Neural cell (in vitro differentiated cells): ENCODE measurements around the gene DCAF6. TPM values are rescaled to one million over a fixed set of nuclear protein-coding genes. Genes with fewer than 3 reads are reported as not detected.

Experiments
- H2AFZ ChIP-seq: fragments of 200-600, 300-800 bp; sonication (generic), shearing (Covaris generic); 2 replicates; pipeline ENCODE4 v1.6.0; 2014; ENCODE audit warnings: low read depth, mild to moderate bottlenecking, antibody characterized with exemption, low read length, moderate library complexity
- H3F3A ChIP-seq: fragments of 200-600 bp; shearing (Covaris generic); 2 replicates; pipeline ENCODE4 v1.6.1; 2016; ENCODE audit warnings: mild to moderate bottlenecking, moderate library complexity, mixed read lengths, antibody characterized with exemption, low read length; ENCODE audit not compliant: insufficient read depth, poor library complexity, severe bottlenecking
- H3K27ac ChIP-seq: fragments of 200-600, 300-800 bp; sonication (generic), shearing (Covaris generic); 2 replicates; pipeline ENCODE4 v1.5.1; 2014; ENCODE audit warnings: mild to moderate bottlenecking, low read length, moderate library complexity
- H3K27me3 ChIP-seq: fragments of 300-800, 200-600 bp; sonication (generic), shearing (Covaris generic); 2 replicates; pipeline ENCODE4 v1.6.0; 2014; ENCODE audit warnings: mild to moderate bottlenecking, low read depth, low read length, moderate library complexity; ENCODE audit not compliant: insufficient read depth
- H3K36me3 ChIP-seq: fragments of 300-800, 200-600 bp; sonication (generic), shearing (Covaris generic); 2 replicates; pipeline ENCODE4 v1.5.1; 2014; ENCODE audit warnings: mild to moderate bottlenecking, antibody characterized with exemption, low read length, moderate library complexity; ENCODE audit not compliant: insufficient read depth
- H3K4me2 ChIP-seq: fragments of 300-800, 200-600 bp; sonication (generic), shearing (Covaris generic); 2 replicates; pipeline ENCODE4 v1.6.0; 2014; ENCODE audit warnings: mild to moderate bottlenecking, low read length
- H3K4me3 ChIP-seq: fragments of 300-800, 200-600 bp; sonication (generic), shearing (Covaris generic); 2 replicates; pipeline ENCODE4 v1.5.1; 2014; ENCODE audit warnings: mild to moderate bottlenecking, low read length, moderate library complexity
- H3K79me2 ChIP-seq: fragments of 200-600 bp; shearing (Covaris generic); replicated peaks from 2 replicates; pipeline ENCODE4 v1.6.0; 2014; ENCODE audit warnings: mild to moderate bottlenecking, low read length, moderate library complexity; ENCODE audit not compliant: insufficient read depth
- H3K9ac ChIP-seq: fragments of 300-800, 200-600 bp; sonication (generic), shearing (Covaris generic); 2 replicates; pipeline ENCODE4 v1.6.1; 2016; ENCODE audit warnings: mild to moderate bottlenecking, low read length, mixed read lengths
- H3K9me2 ChIP-seq: fragments of 200-600 bp; shearing (Covaris generic); 2 replicates; pipeline ENCODE4 v1.6.1; 2016; ENCODE audit warnings: mild to moderate bottlenecking, low read length, mixed read lengths; ENCODE audit not compliant: insufficient read depth
- H3K9me3 ChIP-seq: fragments of 200-600, 300-800 bp; sonication (generic), shearing (Covaris generic); 2 replicates; pipeline ENCODE4 v1.6.1; 2016; ENCODE audit warnings: mild to moderate bottlenecking, mixed run types, low read length, moderate library complexity, mixed read lengths
- H4K20me1 ChIP-seq: fragments of 200-600 bp; shearing (Covaris generic); 2 replicates; pipeline ENCODE4 v1.6.1; 2016; ENCODE audit warnings: mild to moderate bottlenecking, mixed run types; ENCODE audit not compliant: insufficient read depth
- CTCF ChIP-seq: fragments of 450-650 bp; IDR thresholded peaks from 2 replicates; pipeline ENCODE4 v1.5.1; 2014; ENCODE audit warnings: antibody characterized with exemption, mild to moderate bottlenecking, moderate library complexity; ENCODE audit not compliant: poor library complexity, severe bottlenecking
- EP300 ChIP-seq: fragments of 450-650 bp; conservative IDR thresholded peaks from 2 replicates; pipeline ENCODE4 v1.6.1; 2014; ENCODE audit warnings: antibody characterized with exemption, mild to moderate bottlenecking, moderate library complexity; ENCODE audit not compliant: poor library complexity, severe bottlenecking
- EZH2 ChIP-seq: fragments of 200-600, 300-800 bp; shearing (Covaris generic), sonication (generic); IDR thresholded peaks from 2 replicates; pipeline ENCODE4 v1.6.1; 2014; ENCODE audit warnings: antibody characterized with exemption, low read length, borderline replicate concordance, mild to moderate bottlenecking; ENCODE audit not compliant: insufficient read depth, poor library complexity, severe bottlenecking
- MXI1 ChIP-seq: fragments of 450-650 bp; conservative IDR thresholded peaks from 2 replicates; pipeline ENCODE4 v1.6.1; 2014; ENCODE audit warnings: antibody characterized with exemption, mild to moderate bottlenecking; ENCODE audit not compliant: poor library complexity, severe bottlenecking
- POLR2AphosphoS5 ChIP-seq: IDR thresholded peaks from 2 replicates; pipeline ENCODE4 v1.6.1; 2012
- RAD21 ChIP-seq: fragments of 450-650 bp; conservative IDR thresholded peaks from 2 replicates; pipeline ENCODE4 v1.6.1; 2014; ENCODE audit warnings: antibody characterized with exemption, mild to moderate bottlenecking, moderate library complexity
- REST ChIP-seq: IDR thresholded peaks from 2 replicates; pipeline ENCODE4 v1.6.1; 2012; ENCODE audit warnings: borderline replicate concordance
- SMC3 ChIP-seq: fragments of 450-650 bp; conservative IDR thresholded peaks from 2 replicates; pipeline ENCODE4 v1.6.1; 2014; ENCODE audit warnings: antibody characterized with exemption, mild to moderate bottlenecking, moderate library complexity; ENCODE audit not compliant: poor library complexity
- TAF1 ChIP-seq: IDR thresholded peaks from 2 replicates; pipeline ENCODE4 v1.6.1; 2012; ENCODE audit warnings: low read depth
- polyA plus RNA-seq: library from polyadenylated mRNA; depleted of rRNA; stranded (reverse); fragments of >200 nt; gene quantifications from 2 replicates; pipeline ENCODE4 v1.2.3, GENCODE V29; 2014

The DCAF6 gene
- polyA plus RNA-seq, 1 donor from 2014 or later: 44.8 TPM

GRCh38 chr1:167955915-167956314 is 19.4 kb downstream of the DCAF6 start:
- no peaks in the 10 kb centered on the region for H3F3A ChIP-seq
- TF ChIP-seq SMC3 (no peak), MXI1 (no peak), EP300 (no peak), TAF1 (no peak), POLR2AphosphoS5 (no peak), EZH2 (no peak), CTCF (no peak), REST (no peak), RAD21 (no peak)
- no peaks in the 10 kb centered on the region for H3K36me3 ChIP-seq
- no peak overlapping the region for H3K27ac ChIP-seq
- no peaks in the 10 kb centered on the region for H3K9me3 ChIP-seq
- no peaks in the 10 kb centered on the region for H3K27me3 ChIP-seq
- H3K4me2 ChIP-seq: no peak overlapping the region
- no peak overlapping the region for H3K9ac ChIP-seq
- no peaks in the 10 kb centered on the region for H3K79me2 ChIP-seq
- H4K20me1 ChIP-seq: no peaks in the 10 kb centered on the region
- H3K9me2 ChIP-seq: no peaks in the 10 kb centered on the region
- no peak overlapping the region for H3K4me3 ChIP-seq
- no peak overlapping the region for H2AFZ ChIP-seq

GRCh38 chr1:167957710-167958109 is 21.2 kb downstream of the DCAF6 start:
- no peak overlapping the region for H2AFZ ChIP-seq
- H3K9me3 ChIP-seq: no peaks in the 10 kb centered on the region
- H3K36me3 ChIP-seq: no peaks in the 10 kb centered on the region
- no peaks in the 10 kb centered on the region for H3F3A ChIP-seq
- H3K27ac ChIP-seq: no peak overlapping the region
- H3K79me2 ChIP-seq: no peaks in the 10 kb centered on the region
- no peaks in the 10 kb centered on the region for H3K9me2 ChIP-seq
- TF ChIP-seq EZH2 (no peak), EP300 (no peak), CTCF (no peak), SMC3 (no peak), POLR2AphosphoS5 (no peak), RAD21 (no peak), TAF1 (no peak), REST (no peak), MXI1 (no peak)
- no peak overlapping the region for H3K4me3 ChIP-seq
- H3K9ac ChIP-seq: no peak overlapping the region
- H3K27me3 ChIP-seq: no peaks in the 10 kb centered on the region
- no peak overlapping the region for H3K4me2 ChIP-seq
- no peaks in the 10 kb centered on the region for H4K20me1 ChIP-seq
